HG03469 (cell line): Measurements from ENCODE around the gene ROBO1.
A peak's percentile ranks its signal among the peaks of the same experiment; 100 is the strongest.

Source experiments
- ATAC-seq: cut with Tn5 transposase; IDR thresholded peaks from one replicate; pipeline ENCODE4 v1.9.1; 2021; ENCODE audit warnings: mild to moderate bottlenecking, moderate library complexity, moderate number of reproducible peaks; ENCODE audit not compliant: unreplicated experiment

The ROBO1 gene

DNA sequence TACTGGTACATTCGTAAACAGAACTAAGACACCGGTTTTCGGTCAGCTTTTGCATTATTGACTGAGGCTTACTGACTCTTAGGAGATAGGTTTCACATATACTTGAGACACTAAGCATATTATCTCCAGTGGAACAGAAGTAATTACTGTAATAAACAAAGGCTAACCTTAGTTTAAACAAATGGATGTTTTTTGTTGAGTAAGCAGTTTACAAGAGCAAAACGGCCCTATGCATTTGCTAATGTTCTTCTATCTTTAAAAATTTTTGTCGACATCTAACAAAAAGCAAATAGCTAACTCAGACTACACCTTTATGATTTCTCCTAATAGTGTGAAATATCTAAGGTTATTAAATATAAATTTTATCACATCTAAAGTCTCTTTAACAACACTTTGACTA is 664.5 kb downstream of the ROBO1 start:
- ATAC-seq, result no peak

DNA sequence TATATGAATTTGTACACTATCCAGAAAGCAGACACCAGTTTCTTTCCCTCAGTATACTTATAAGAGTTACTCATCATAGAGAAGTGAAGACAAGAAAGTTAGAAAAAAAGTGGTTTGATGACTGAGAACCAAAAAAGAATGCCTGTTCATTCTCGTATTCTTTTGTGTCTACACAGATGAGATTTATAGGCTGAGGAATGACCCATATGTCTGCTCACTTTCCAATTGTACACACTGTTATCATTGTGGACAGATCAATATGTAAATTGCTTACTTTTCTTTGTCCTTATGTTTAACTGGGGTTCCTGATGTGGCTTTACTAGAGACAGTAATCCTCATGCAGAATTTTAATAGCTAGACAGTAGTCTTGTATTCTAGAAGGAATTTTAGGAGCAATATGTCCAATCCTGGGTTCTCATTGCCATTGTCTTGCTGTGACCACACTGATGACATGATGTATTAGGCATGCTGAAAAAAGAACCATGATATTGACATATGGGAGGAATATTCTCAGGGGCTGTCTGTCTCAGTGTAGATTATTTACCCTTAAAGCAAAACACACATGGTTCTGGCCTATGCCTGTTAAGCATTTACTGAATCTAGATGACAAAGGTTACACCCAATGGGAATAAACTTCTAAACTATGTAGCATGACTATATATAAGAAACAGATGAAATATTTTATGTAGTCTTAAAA is 669.7 kb downstream of the ROBO1 start:
- ATAC-seq, result no peak

DNA sequence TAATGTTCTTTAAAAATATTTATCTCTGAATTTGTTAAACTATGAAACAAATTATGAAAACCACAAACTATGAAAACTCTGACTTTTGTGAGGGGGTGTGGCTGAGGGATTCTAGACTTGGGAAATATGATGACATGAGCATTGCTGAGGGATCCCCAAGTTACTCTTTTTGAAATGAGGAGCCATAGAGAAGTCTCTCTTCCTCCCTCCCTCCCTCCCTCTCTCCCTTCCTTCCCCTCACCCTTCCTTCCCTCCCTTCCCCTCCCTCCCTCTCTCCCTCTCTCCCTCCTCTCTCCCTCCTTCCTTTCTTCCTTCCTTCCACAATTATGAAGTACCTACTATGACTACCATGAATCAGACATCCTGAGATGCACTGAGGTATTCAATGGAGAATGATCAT is 673.1 kb downstream of the ROBO1 start:
- ATAC-seq, result no peak

DNA sequence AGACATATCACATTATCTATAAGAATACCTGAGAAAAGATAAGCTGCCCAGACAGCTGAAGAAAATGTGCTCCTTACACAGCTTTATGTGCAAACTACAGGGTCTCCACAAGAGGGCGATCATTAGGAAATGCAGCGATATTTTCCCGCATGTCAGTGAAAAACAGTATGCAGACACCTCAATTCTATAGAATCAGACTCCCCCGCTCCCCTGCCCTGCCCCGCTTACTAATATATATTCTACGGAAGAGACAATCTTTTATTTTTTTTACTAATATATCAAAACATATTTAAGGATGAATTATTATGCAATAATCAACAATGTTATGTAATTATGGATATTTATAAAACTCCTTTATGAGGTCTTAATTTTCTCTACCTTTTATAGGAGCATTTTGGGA is 681.3 kb downstream of the ROBO1 start:
- ATAC-seq, result peak; percentile 94

DNA sequence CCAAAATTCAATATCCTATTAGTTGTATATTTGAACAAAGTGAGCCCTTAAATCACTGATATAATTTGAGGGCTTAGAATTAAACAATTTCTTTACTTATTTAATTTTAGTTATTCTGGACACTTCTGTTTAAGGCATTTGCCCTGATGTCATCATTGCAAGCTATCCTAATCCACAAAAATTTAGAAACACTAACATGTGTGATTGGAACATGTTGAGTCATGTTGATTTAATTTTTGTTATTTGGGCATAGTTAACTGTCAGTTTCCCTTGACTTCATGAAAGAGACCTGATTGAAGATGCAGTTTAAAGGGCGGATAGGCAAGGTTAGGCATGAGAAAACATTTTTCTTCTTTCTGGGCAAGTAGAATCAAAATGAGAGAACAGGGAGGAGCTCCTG is 682.6 kb downstream of the ROBO1 start:
- no peak for ATAC-seq

DNA sequence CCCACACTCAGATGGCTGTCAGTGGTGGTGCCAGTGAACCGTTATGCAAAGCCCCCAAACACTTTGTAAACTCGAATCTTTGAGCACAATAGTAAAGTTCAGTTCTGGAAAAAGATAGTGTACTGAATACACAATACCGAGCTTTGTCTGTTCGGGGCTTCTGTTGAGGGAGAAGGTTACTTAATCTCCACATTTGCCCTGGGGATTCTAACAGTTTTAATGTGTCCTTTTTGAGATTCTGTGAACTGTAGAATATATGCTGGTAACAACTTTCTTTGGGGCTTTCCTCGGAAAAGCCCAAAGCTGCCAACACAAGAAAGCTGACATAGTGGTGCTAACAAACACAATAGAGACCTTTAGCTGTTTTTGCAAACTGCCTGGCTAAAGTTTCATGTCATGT is 686.5 kb downstream of the ROBO1 start:
- ATAC-seq, result no peak

DNA sequence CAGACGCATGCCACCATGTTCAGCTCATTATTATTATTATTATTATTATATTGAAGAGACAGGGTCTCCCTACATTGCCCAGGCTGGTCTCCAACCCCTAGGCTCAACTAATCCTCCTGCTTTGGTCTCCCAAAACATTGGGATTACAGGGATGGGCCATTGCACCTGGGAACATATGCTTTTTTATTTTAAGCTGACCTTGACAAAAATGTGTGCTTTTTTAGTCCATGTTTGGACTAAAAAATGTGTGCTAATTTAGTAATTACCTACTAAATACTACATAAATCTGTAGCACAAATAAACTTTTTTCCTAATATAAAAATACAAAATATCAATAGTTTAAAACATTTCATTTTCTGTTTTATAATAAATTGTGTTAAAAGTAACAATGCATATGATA is 693.2 kb downstream of the ROBO1 start:
- no peak for ATAC-seq

DNA sequence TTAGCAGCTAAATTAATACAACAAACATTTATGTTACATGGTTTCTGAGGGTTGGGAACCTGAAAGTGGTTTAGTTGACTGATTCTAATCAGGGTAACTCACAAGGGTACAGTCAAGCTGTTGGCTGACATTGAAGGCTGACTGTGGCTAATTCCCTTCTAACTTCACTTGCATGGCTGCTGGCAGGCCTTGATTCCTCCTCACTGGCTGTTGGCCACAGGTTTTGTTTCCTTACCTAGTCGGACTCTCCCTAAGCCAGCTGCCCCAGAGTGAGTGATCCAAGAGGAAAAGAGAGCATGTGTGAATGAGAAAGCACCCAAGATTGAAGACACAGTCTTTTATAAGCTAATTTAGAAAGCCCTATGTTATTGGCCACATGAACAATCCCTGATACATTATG is 700.1 kb downstream of the ROBO1 start:
- ATAC-seq, result no peak

DNA sequence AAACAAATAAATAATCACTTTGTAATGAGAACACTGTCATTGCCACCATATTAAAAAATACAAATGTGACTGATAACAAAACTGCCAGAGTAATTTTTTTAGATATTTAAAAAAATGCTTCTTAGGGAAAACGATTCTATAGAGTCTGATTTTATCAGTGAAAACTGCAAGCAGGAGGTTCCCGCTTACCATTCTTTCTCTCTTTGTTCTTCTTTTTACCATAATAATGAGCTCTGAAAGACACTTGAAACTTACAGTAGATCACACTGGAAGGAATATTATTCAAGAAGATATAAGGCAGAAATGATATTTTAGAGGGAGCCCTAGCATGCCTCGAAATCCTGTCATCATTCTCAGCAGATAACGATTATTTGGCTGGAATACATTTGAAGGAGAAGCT is 701.3 kb downstream of the ROBO1 start:
- no peak for ATAC-seq

DNA sequence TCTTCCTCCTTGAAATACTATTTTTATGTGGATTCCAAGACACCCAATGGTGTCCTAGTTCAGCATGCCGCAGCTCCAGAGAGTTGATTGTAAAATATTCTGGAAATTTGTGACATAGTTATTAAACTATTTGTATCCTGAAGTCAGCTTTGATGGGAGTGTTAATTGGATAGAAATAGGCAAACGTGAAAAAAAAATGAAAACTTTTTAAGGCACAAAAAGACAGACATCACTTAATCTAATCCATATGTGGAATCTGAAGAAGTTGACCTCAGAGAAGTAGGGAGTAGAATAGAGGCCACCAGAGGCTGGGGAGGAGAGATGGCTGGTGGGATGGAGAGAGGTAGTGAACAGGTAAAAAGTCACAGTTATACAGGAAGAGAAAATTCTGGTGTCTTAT is 704.2 kb downstream of the ROBO1 start:
- no peak for ATAC-seq

DNA sequence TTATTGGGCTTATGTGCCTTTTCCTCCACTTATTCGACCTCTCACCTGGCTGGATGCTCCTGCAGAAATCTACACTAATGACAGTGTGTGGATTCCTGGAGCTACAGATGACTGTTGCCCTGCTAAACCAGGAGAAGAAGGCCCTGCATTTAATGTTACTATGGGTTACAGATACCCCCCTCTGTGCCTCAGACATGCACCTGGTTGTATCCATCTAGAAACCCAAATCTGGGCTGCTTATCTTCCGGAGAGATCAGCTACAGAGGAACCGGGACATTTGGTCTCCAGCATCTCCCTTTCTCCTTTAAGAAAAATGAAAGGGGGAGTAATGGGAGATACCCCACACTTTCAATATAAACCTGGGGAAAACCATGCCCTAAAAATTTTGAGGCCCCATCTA is 710.0 kb downstream of the ROBO1 start:
- no peak for ATAC-seq

DNA sequence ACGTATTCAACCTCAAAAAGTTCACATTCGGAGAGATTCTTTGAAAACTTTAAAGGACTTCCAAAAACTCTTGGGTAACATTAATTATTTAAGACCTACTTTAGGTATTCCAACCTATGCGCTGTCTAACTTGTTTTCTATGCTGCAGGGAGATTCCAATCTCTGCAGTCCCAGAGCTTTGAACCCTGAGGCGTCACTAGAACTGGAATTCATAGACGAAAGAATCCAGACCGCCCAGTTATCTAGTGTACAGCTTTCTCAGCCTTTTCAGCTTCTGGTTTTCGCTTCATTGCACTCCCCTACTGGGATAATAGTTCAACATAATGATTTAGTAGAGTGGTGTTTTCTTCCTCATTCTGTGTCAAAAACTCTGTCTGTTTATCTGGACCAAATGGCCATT is 711.3 kb downstream of the ROBO1 start:
- no peak for ATAC-seq

DNA sequence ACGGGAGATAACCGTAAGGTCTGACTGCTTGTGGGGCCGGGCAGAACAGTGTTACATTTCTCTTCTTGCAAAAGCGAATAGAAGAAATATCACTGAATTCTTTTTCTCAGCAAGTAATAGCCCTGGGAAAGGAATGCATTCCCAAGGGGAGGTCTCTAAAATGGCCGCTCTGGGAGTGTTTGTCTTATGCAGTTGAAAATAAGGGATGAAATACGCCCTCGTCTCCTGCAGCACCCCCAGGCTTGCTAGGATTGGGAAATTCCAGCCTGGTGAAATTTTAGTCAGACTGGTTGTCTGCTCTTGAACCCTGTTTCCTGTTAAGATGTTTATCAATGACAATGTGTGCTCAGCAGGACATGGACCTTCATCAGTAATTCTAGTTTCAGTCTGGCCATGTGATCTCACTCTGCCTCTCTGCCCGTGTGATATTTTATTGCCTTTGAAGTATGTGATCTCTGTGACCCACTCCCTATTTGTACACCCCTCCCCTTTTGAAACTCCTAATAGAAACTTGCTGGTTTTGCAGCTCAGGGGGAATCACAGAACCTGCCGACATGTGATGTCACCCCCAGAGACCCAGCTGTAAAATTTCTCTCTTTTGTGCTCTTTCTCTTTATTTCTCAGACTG is 715.6 kb downstream of the ROBO1 start:
- no peak for ATAC-seq

DNA sequence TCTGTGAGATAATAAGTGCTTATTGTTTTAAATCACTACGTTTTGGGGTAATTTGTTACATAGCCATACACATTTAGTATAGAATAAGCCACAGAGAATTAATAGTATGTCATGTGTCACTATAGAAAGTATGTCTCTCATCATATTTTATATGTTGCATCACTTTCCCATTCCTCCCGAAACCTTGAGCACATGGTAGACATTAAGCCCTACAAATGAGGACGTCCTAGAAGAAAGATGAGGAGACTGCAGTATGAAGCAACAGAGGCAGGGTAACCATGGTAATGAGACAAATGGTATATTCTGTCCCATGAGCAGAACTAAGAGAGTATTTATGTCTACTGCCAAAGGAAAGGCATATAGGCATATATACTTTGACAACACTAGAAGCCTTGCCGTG is 720.2 kb downstream of the ROBO1 start:
- ATAC-seq, result no peak

DNA sequence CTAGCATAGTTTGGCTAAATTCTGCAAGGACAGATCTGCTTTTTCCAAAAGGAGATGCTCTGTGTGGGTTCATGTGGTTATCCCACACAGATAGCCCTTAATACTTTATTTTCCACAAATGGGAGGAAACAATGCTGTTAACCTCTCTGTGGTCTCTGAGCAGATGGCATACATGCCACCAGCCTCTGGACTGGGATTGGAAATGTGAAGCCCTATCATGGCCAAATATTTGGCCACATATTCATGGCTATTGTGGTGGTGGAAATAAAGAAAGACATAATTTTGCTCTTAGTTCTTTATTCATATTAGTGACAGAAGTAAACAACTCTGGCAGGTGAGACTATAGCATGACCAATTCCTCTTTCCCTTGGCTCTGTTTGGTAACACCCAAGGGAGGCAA is 726.2 kb downstream of the ROBO1 start:
- no peak for ATAC-seq

DNA sequence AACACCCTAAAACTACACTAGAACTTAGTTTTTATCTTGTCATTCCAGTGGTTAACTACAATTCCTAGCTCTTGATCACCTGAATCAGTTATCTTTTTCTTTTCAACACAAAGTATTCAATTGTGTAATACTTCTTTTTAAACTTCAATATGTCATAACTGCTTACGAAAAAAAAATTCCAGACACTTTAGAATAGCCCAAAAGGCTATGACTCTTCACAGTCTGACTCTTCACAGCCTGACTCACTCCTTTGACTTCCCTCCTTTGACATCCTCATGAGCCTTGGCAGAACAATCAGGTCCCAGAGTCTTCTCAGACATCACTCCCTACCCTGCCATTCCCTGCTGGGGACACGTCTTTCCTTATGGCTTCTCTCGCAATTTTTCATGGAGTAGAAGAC is 727.1 kb downstream of the ROBO1 start:
- ATAC-seq, result no peak

DNA sequence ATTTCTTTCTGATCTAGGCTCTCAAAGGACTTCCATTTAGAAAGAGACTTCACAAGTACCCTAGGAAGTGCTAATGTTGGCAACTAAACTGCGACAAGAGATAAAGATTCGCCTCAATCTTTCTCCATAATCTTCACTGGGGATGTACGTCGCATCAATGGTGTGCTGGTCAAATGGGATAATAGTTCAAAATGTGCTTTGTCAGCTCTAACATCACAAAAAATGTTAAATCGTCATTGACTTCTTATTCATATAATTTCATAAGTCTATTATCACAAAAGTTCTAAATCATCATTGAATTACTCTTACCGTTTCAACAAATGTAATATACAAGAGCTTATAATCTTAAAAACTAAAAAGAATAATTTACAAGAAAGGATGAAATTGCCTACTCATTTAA is 727.7 kb downstream of the ROBO1 start:
- ATAC-seq, result no peak

DNA sequence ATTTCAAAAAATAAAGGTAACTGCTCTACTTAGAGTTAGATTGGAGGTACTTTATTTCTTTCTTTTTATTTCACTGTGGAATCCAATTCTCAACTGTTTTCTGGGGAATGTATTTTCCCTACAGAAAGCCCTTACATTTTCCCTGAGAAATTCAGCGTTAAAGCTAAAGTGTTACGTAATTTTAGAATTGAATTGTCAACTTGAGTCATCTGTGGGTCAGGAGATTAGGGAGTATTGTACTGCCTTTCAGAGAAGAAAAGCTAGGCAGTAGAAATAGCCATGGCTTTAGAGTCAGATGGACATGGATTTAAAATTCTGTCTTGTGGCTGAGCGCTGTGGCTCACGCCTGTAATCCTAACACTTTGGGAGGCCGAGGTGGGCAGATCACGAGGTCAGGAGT is 728.6 kb downstream of the ROBO1 start:
- ATAC-seq, result no peak

DNA sequence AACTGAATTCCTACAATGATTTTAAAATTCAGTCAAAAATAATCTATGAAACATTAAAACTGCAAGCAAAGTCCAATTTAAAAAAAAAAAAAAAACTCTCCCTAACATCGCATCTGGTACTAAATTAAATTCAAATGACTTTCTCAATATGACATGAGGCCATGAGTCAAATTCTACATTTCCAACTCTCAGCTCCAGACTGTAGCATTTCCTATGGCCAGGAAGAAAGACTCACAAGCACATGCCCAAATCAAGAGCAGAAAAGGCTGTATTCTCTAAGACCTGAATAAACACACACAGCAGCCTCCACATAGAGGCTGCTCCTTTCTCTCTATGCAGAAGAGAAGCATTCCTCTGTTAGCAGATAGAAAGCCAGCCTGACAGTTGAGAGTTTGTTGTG is 729.2 kb downstream of the ROBO1 start:
- no peak for ATAC-seq

DNA sequence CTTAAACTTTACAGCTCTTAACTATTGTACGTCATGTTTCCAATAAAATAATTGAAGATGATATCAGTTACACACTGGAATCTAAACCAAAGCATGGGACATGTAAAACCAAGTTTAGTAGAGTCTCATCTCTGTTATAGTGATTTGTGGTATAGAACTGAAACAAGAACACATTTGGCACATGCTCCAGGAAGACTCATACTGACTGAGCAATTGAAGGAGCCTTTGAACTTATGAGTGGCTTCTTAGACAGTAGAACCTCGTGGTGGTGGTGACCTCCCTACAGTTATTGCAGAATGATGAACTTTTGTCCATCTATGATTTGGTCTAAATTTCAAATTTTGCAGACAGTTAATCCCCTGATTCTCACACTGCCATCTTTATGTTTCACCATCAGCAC is 729.7 kb downstream of the ROBO1 start:
- no peak for ATAC-seq

DNA sequence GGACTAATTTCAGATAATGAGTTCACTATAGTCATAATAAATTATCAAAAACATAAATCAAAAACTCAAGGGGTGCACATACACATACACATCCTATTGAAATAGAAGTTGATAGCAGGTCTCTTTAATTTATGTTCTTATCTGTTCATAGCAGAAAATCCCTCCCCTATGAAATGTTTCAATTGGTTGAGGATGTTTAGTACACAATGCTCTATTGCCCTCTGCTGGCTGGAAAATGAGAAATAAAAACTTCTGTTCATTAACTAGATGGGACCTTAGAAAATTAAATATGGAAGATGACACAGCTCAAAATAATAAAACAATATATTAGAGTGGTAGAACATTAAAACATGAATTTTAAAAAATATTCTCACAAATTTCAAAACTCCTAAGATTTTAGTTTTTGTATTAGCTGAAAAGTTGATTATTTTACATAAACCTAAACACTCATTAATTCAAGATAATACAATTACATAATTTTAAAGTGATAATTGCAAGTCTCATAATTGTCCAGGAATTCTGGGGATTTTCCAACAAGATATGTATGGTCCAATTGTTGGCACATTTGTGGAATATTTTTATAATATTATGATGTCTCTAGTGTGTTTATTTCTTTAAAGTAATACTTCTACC is 735.0 kb downstream of the ROBO1 start:
- peak; percentile 79 for ATAC-seq

DNA sequence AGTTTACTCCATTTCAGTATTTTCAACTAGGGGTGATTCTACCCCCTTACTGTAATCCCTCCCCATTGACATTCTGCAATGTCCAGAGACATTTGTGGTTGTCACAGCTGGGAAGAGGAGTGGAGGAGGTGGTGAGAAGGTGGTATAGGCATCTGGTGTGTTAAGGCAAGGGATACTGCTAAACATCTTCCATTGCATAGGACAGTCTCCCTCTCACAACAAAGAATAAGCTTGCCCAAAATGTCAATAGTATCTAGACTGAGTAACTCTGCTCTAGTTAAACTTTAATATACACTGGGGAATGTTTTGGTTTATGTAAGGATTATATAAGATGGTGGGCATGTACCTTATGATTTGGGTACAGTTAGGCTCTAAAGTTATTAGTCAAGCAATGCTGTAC is 737.6 kb downstream of the ROBO1 start:
- ATAC-seq, result no peak

DNA sequence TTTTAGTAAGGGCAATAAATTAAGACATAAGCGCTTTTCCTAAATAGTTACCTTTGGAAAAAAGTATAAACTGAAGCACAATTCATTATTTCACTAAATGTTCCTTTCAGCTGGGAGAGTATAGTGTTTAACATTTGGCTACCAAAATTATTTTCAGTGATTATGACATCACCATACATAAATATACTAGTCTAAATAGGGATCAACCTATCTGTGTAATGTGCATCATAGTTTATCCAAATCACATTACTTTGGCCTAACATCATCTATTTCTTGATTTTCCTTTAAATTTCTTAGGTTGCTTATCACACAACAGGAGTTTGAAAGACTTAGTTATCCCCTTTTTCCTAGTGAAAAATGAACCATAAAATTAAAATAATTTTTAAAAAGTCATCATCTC is 738.9 kb downstream of the ROBO1 start:
- ATAC-seq, result no peak
